WTC11 (cell line): ENCODE data around the gene NOP9. TPM values are rescaled to one million over a fixed set of nuclear protein-coding genes. Genes with fewer than 3 reads are reported as not detected.

Experiments
- ATAC-seq: fragments of 200-7000 bp; cut with Tn5 transposase; 2 replicates; pipeline ENCODE4 v1.10.0; 2021; ENCODE audit warnings: mild to moderate bottlenecking, moderate library complexity
- CTCF ChIA-PET: fragments of 300-600 bp; sonication (Branson Sonifier 250); formaldehyde crosslinking; loops from one replicate; lab custom pipeline; 2021; ENCODE audit warnings: antibody characterized with exemption; lab: Charles Lee
- POLR2A ChIA-PET: fragments of 350-600 bp; sonication (Branson Sonifier 250); formaldehyde crosslinking; loops from one replicate; lab custom pipeline; 2021; ENCODE audit warnings: antibody characterized with exemption; lab: Charles Lee
- DNase-seq: peaks from one replicate; pipeline ENCODE4 v3.0.0; 2021; ENCODE audit warnings: low spot score
- H3K27ac Mint-ChIP-seq: 2 replicates; pipeline ENCODE4 v1.8.0; 2021; ENCODE audit warnings: mixed read lengths
- H3K27me3 Mint-ChIP-seq: 2 replicates; pipeline ENCODE4 v1.8.0; 2021; ENCODE audit warnings: low read depth, mild to moderate bottlenecking, moderate library complexity, mixed read lengths
- H3K36me3 Mint-ChIP-seq: 2 replicates; pipeline ENCODE4 v1.8.0; 2021; ENCODE audit warnings: mixed read lengths
- H3K4me1 Mint-ChIP-seq: 2 replicates; pipeline ENCODE4 v1.8.0; 2022; ENCODE audit warnings: mixed read lengths
- H3K4me3 Mint-ChIP-seq: 2 replicates; pipeline ENCODE4 v1.8.0; 2021; ENCODE audit warnings: mild to moderate bottlenecking, moderate library complexity, mixed read lengths
- H3K9me3 Mint-ChIP-seq: 2 replicates; pipeline ENCODE4 v1.8.0; 2021; ENCODE audit warnings: mixed read lengths
- AFF4 ChIP-seq: sonication (generic); formaldehyde crosslinking; IDR thresholded peaks from 2 replicates; pipeline ENCODE4 v1.8.1; 2023; ENCODE audit warnings: mild to moderate bottlenecking, missing genetic modification reagents, borderline replicate concordance
- ATF2 ChIP-seq: sonication (generic); formaldehyde crosslinking; IDR thresholded peaks from 2 replicates; pipeline ENCODE4 v1.8.1; 2022; ENCODE audit warnings: low read depth, missing genetic modification reagents, borderline replicate concordance
- ATF3 ChIP-seq: sonication (generic); formaldehyde crosslinking; conservative IDR thresholded peaks from 2 replicates; pipeline ENCODE4 v1.8.1; 2022; ENCODE audit warnings: mild to moderate bottlenecking, missing genetic modification reagents
- CBFB ChIP-seq: sonication (generic); formaldehyde crosslinking; IDR thresholded peaks from 2 replicates; pipeline ENCODE4 v1.8.1; 2022; ENCODE audit warnings: mild to moderate bottlenecking, low read depth, missing genetic modification reagents
- CREB1 ChIP-seq: sonication (generic); formaldehyde crosslinking; IDR thresholded peaks from 2 replicates; pipeline ENCODE4 v1.8.0; 2023; ENCODE audit warnings: mild to moderate bottlenecking, missing genetic modification reagents
- HMGA2 ChIP-seq: fragments of 250-450 bp; sonication (Bioruptor Pico); IDR thresholded peaks from 2 replicates; pipeline ENCODE4 v1.4.0; 2021; ENCODE audit warnings: mild to moderate bottlenecking, moderate library complexity
- HMGXB4 ChIP-seq: sonication (generic); formaldehyde crosslinking; IDR thresholded peaks from 2 replicates; pipeline ENCODE4 v1.8.1; 2023; ENCODE audit warnings: mild to moderate bottlenecking, moderate library complexity, missing genetic modification reagents
- IRF1 ChIP-seq: sonication (generic); formaldehyde crosslinking; IDR thresholded peaks from 2 replicates; pipeline ENCODE4 v1.8.0; 2023; ENCODE audit warnings: missing genetic modification reagents
- JAZF1 ChIP-seq: fragments of 250-450 bp; sonication (Bioruptor Pico); IDR thresholded peaks from 2 replicates; pipeline ENCODE4 v1.9.0; 2021; ENCODE audit warnings: moderate library complexity, mild to moderate bottlenecking, inconsistent platforms
- MXD4 ChIP-seq: fragments of 250-450 bp; sonication (Bioruptor Pico); IDR thresholded peaks from 2 replicates; pipeline ENCODE4 v1.8.0; 2021; ENCODE audit warnings: mild to moderate bottlenecking, moderate library complexity, borderline replicate concordance
- NFYB ChIP-seq: sonication (generic); formaldehyde crosslinking; conservative IDR thresholded peaks from 2 replicates; pipeline ENCODE4 v1.8.0; 2022; ENCODE audit warnings: low read depth, missing genetic modification reagents
- PRRX2 ChIP-seq: fragments of 250-450 bp; sonication (Bioruptor Pico); IDR thresholded peaks from 2 replicates; pipeline ENCODE4 v1.8.0; 2021; ENCODE audit warnings: mild to moderate bottlenecking
- ZNF219 ChIP-seq: sonication (generic); formaldehyde crosslinking; IDR thresholded peaks from 2 replicates; pipeline ENCODE4 v1.8.0; 2023; ENCODE audit warnings: missing genetic modification reagents, mild to moderate bottlenecking, borderline replicate concordance
- ZNF423 ChIP-seq: fragments of 250-450 bp; sonication (Bioruptor Pico); IDR thresholded peaks from 2 replicates; pipeline ENCODE4 v2.1.2; 2022; ENCODE audit warnings: mild to moderate bottlenecking, moderate library complexity
- total RNA-seq: library from RNA; stranded (reverse); gene quantifications from 3 replicates; pipeline ENCODE4 v1.2.3, GENCODE V29; 2021
- TF ChIP-seq, protein P1 (sequence below): sonication (generic); formaldehyde crosslinking; IDR thresholded peaks from 2 replicates; pipeline ENCODE4 v1.8.1; 2022; ENCODE audit warnings: low read depth, mild to moderate bottlenecking, moderate library complexity, missing genetic modification reagents, borderline replicate concordance
- TF ChIP-seq, protein P2 (sequence below): sonication (generic); formaldehyde crosslinking; IDR thresholded peaks from 2 replicates; pipeline ENCODE4 v1.8.0; 2023; ENCODE audit warnings: mild to moderate bottlenecking, missing genetic modification reagents
- TF ChIP-seq, protein P3 (sequence below): sonication (generic); formaldehyde crosslinking; IDR thresholded peaks from 2 replicates; pipeline ENCODE4 v1.8.1; 2023; ENCODE audit warnings: mild to moderate bottlenecking, missing genetic modification reagents, moderate library complexity

NOP9 gene
- total RNA-seq, 1 experiment from 2014 or later = 44.4 TPM

- TF ChIP-seq, protein P1, sequence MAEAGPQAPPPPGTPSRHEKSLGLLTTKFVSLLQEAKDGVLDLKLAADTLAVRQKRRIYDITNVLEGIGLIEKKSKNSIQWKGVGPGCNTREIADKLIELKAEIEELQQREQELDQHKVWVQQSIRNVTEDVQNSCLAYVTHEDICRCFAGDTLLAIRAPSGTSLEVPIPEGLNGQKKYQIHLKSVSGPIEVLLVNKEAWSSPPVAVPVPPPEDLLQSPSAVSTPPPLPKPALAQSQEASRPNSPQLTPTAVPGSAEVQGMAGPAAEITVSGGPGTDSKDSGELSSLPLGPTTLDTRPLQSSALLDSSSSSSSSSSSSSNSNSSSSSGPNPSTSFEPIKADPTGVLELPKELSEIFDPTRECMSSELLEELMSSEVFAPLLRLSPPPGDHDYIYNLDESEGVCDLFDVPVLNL = no peak
- TF ChIP-seq IRF1 (CRISPR knock-in tag) (no peak), JAZF1 (CRISPR knock-in tag) (no peak), HMGA2 (CRISPR knock-in tag) (no peak), MXD4 (CRISPR knock-in tag) (no peak), CBFB (CRISPR knock-in tag) (no peak), PRRX2 (CRISPR knock-in tag) (no peak), HMGXB4 (CRISPR knock-in tag) (no peak)
Measured at GRCh38 chr14:24260780-24261157, 38.9 kb upstream of the NOP9 start (continued).

DNA sequence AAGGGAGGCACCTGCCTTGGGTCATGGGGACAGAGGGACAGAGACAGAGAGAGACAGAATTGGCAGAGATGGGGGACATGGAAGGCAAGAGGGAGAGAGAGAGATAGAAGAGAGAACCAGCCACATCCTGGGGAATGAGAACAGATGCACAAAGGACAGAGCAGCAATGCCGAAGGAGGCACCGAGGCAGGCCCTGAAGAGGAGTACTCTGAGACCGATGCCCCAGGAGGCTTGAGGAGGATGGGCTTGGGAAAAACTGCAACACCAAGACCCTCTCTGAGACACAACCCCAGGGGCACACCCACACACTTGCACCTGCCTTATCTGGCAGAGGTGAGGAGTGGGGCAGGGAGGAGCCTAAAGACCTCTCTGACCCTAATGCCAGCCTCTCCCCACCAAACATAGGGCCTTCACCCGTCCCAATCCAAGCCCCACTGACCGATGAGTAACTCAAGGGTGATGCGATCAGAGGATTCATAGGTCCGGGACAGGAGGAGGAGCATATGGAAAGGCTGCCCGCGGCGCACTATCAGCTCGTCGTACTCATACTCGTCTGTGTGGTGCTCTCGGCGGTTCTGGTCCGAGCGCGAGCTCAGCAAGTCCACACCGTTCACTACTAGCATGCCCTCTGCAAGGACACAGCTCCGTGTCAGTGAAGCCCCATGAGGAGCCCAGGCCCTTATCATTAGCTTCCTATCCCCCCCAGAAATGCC is 38.2 kb upstream of the NOP9 start:
- Mint-ChIP-seq H3K4me3 (no peak overlapping the region), H3K4me1 (no peaks in the 10 kb centered on the region), H3K27ac (no peak overlapping the region), H3K36me3 (no peaks in the 10 kb centered on the region), H3K27me3 (no peaks in the 10 kb centered on the region), H3K9me3 (no peaks in the 10 kb centered on the region)
- POLR2A ChIA-PET = no interaction called here
- CTCF ChIA-PET = interaction anchor here (0.6 to 2.6 kb wide), 4 partner anchors 18 to 139 kb away, joined by 3 to 17 read pairs (median 4); partner anchors contain the start of gene TINF2
- DNase-seq (no peak), ATAC-seq (no peak)
- TF ChIP-seq, protein P2, sequence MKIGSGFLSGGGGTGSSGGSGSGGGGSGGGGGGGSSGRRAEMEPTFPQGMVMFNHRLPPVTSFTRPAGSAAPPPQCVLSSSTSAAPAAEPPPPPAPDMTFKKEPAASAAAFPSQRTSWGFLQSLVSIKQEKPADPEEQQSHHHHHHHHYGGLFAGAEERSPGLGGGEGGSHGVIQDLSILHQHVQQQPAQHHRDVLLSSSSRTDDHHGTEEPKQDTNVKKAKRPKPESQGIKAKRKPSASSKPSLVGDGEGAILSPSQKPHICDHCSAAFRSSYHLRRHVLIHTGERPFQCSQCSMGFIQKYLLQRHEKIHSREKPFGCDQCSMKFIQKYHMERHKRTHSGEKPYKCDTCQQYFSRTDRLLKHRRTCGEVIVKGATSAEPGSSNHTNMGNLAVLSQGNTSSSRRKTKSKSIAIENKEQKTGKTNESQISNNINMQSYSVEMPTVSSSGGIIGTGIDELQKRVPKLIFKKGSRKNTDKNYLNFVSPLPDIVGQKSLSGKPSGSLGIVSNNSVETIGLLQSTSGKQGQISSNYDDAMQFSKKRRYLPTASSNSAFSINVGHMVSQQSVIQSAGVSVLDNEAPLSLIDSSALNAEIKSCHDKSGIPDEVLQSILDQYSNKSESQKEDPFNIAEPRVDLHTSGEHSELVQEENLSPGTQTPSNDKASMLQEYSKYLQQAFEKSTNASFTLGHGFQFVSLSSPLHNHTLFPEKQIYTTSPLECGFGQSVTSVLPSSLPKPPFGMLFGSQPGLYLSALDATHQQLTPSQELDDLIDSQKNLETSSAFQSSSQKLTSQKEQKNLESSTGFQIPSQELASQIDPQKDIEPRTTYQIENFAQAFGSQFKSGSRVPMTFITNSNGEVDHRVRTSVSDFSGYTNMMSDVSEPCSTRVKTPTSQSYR (CRISPR knock-in tag) = no peak
- TF ChIP-seq, protein P3, sequence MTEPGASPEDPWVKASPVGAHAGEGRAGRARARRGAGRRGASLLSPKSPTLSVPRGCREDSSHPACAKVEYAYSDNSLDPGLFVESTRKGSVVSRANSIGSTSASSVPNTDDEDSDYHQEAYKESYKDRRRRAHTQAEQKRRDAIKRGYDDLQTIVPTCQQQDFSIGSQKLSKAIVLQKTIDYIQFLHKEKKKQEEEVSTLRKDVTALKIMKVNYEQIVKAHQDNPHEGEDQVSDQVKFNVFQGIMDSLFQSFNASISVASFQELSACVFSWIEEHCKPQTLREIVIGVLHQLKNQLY (CRISPR knock-in tag) = no peak
- TF ChIP-seq IRF1 (CRISPR knock-in tag) (no peak), ZNF423 (CRISPR knock-in tag) (no peak), ATF3 (CRISPR knock-in tag) (no peak), HMGA2 (CRISPR knock-in tag) (no peak), AFF4 (CRISPR knock-in tag) (no peak), ZNF219 (CRISPR knock-in tag) (no peak), NFYB (CRISPR knock-in tag) (no peak), ATF2 (CRISPR knock-in tag) (no peak), CREB1 (CRISPR knock-in tag) (no peak)
